PC-3 (cell line): ENCODE results near the gene TWIST2.

Experiments
- EZH2 ChIP-seq: fragments of 300-600 bp; sonication (generic); IDR thresholded peaks from one replicate; pipeline ENCODE4 v1.6.1; 2017; ENCODE audit warnings: antibody characterized with exemption, mild to moderate bottlenecking, low read length; ENCODE audit not compliant: unreplicated experiment
- EZH2phosphoT487 ChIP-seq: fragments of 300-600 bp; sonication (generic); IDR thresholded peaks from 2 replicates; pipeline ENCODE4 v1.6.1; 2018; ENCODE audit warnings: mild to moderate bottlenecking, antibody characterized with exemption, low read length, borderline replicate concordance
- TF ChIP-seq, protein P1 (sequence below): fragments of 300-600 bp; sonication (generic); conservative IDR thresholded peaks from 2 replicates; pipeline ENCODE4 v1.5.1; 2017; ENCODE audit warnings: antibody characterized with exemption, low read depth, mild to moderate bottlenecking, low read length

DNA sequence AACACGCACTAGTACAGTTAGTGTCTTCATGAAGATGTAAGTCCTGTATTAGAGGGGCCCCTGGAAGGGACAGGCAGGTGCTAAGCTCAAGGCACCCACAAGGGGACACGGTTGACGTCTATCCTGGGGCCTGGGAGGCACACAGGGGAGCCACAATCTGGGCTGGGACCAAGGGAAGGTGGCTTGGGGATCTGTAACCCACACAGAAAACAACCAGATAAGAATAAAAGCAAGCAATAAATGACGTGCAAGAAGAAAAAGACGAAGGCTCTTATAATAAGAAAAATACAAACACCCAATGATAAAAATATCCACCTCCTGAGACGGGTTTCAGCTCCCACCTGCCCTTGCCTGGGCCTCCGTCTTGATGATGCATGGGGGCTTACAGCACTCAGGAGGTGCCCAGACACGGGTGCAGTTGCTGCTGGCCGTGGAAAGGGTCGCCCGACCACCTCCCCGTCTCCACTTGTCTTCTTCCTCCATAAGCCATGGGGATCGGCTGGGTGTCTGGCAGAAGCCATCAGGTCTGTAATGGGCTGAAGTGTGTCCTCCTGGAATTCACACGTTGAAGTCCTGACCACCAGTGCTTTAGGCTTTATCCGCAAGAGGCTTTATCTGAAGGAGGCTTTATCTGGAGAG, 73.9 kb downstream of the TWIST2 start:
- TF ChIP-seq, protein P1, sequence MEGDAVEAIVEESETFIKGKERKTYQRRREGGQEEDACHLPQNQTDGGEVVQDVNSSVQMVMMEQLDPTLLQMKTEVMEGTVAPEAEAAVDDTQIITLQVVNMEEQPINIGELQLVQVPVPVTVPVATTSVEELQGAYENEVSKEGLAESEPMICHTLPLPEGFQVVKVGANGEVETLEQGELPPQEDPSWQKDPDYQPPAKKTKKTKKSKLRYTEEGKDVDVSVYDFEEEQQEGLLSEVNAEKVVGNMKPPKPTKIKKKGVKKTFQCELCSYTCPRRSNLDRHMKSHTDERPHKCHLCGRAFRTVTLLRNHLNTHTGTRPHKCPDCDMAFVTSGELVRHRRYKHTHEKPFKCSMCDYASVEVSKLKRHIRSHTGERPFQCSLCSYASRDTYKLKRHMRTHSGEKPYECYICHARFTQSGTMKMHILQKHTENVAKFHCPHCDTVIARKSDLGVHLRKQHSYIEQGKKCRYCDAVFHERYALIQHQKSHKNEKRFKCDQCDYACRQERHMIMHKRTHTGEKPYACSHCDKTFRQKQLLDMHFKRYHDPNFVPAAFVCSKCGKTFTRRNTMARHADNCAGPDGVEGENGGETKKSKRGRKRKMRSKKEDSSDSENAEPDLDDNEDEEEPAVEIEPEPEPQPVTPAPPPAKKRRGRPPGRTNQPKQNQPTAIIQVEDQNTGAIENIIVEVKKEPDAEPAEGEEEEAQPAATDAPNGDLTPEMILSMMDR = no peak
- TF ChIP-seq EZH2 (no peak), EZH2phosphoT487 (no peak)
